GM19099 (cell line): Measurements from ENCODE around the gene OR8K3.

Experiments
- POLR2A ChIP-seq: IDR thresholded peaks from 3 replicates; pipeline ENCODE4 v1.6.1; 2011; ENCODE audit warnings: low read depth; ENCODE audit not compliant: insufficient read length; ENCODE audit errors: extremely low read depth

Gene OR8K3

DNA sequence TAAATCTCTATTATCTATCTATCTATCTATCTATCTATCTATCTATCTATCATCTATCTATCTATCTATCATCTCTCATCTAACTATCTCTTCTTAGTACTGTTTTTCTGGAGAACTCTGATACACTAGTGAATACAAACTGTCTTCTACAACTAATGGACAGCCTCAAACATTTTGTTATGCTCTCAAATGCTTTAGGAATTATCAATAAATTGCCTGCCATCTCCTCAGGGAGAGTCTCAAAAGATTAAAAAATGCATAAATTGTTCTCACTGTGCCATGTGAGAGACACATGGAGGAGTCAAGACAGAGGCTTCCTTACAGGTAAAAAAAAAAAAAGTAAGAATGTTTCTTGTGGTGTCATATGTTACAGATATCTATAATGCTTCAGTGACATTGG, at the start of gene OR8K3:
TSS of gene OR8K3 (plus strand) at position 301 of the 400 bp plus-strand sequence. CDS start 3,163 bp downstream, outside the sequence.
- no peak for TF ChIP-seq POLR2A

DNA sequence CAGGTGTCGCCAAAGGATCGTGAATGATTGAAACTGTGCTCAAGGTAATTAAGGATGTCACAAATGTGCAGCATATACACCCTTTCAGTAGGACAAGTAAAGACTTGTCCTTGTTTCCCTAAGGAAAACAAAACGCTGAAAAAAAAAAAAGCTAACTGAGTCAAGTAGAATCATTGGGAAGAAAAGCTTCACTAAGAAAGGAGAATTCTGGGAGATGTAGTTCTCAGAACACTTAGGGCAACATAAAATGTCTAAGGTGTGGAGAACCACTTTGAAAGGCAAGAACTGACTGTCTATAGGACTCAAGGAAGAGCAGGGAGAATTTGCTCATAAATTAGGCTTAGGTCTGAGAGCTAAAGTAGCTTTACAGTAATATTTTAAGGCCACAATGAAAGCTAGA, 43.9 kb upstream of the OR8K3 start:
- TF ChIP-seq POLR2A: no peak

DNA sequence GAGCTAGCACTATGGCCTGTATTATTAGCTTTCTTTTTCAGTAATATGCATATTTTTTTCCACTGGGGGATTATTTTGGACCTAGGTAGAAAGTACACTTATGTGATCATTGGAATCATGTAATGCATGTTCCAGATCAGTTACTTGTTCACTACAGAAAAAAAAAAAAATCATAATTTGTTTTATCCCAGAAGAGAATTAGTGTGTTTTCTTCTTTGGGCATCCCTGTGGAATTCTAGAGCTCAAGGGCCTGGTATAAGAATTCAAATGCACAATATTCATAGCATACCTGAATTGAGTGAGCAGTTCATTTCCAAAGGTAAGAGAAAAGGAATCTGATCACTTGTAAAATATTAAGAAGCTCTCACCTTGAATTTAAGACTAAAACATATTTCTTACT, 41.1 kb upstream of the OR8K3 start, which contains the start of gene OR5T1:
TSS of gene OR5T1 (plus strand) at position 301 of the 400 bp plus-strand sequence. CDS start 1,485 bp downstream, outside the sequence.
- TF ChIP-seq POLR2A: no peak

- no peak for TF ChIP-seq POLR2A
Observed at GRCh38 chr11:56292154-56292553, 22.8 kb upstream of the OR8K3 start, which contains the start of gene OR8H1. Gene OR8H1, minus strand, starts transcription at chr11:56292254. Its CDS starts 1,192 bp downstream, at chr11:56291062.

DNA sequence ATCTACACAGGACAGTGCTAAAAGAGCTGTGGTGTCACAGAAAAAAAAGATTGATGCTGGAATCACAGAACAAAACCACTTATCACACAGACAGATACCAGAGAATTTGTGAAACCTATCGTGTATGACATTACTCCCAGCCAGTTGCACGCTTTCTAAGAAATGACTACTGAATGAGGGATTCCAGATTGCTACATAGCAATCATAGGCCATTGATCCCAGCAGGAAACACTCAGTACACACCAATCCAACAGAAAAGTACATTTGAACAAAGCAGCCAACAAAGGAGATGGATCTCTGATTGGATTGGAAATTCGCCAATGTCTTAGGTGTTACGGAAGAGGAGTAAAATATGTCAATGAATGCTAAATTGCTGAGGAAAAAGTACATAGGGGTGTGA, 18.0 kb upstream of the OR8K3 start:
- TF ChIP-seq POLR2A: no peak

DNA sequence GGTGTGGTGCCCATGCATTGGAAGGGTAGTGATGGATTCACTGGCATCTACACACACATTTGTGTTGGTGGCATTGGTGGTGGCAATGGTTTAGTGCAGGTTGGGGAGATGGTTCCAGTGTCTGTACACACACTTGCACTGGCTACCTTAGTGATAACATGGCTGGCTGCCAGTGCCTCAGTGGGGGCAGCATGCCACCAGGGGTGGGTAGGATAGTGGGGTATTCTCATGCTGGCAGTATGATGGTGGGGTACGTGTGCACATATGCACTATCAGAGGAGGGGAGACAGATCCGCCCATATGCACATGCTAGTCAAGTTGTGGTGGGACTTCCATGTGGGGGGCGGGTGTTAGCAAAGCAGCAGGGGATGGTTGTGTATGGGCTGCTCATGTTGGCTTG, 7.1 kb upstream of the OR8K3 start:
- no peak for TF ChIP-seq POLR2A

DNA sequence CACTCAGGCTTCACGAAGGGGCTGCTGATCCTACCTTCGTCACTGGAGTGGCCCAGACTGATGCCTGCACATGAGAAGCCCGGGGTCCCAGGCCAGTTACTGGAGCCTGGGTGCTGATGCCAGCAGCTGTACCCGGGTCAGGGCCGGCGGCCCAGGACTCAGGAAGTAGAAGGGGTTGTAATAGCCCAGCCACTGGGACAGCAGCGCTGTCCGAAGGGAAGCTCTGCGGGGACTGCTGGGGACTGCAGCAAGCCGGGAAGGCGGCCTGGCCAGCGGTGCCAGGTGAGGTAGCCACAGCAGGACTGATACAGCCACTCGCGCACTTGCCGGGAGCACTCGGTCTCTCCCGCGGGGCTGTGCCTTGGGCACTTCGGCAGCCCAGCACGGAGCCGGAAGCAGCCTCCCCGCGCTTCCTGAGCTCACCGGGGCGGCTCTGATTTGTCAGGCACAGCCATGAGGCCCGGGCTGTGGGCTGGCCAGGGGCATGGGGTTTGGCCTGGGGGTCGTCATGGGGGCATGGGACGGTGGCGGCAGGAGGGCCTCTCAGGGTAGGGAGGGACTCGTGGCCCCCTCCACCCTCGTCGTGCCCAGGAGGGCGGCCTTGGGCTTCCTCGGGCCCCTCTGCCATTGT, 17.0 kb downstream of the OR8K3 start:
- TF ChIP-seq POLR2A: no peak

DNA sequence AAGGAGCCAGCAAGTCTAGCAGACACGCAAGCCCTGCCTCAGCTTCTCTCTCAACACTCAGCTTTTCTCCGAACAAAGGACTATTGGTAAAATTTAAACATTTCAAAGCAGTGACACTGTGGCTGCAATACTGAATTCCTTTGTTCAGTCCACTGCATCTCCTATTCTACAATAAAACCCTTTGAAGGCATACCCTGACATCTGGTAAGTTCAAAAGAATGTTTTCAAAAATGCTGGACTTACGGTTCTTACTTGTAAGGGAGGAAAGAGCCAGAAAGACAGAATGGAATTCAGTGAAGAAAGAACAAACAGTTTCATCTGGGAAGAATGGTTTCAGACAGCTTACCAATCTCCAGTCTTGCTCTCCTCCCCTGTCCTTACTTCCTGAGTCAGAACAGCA, 18.2 kb downstream of the OR8K3 start:
- no peak for TF ChIP-seq POLR2A

GRCh38 chr11:56340289-56340688, 25.3 kb downstream of the OR8K3 start:
- no peak for TF ChIP-seq POLR2A

DNA sequence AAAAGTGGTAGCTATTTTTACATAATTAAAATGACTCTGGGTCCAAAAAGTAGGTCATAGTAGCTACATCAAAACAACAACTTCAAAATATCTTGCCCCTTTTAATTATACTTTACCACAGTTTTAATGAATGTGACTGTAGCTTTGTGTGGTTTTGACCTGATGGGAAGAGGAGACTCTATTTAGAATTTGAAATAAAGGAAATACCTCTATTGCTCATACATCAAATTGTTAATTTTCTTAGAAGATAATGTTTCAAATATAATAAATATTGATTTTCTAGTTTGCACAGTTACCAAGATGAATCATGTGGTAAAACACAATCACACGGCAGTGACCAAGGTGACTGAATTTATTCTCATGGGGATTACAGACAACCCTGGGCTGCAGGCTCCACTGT, 30.8 kb downstream of the OR8K3 start, which contains the start of gene OR8K1:
TSS of gene OR8K1 (plus strand) at position 301 of the 400 bp plus-strand sequence. CDS start at position 301, 0 bp downstream.
- no peak for TF ChIP-seq POLR2A

- TF ChIP-seq POLR2A: no peak
Observed at GRCh38 chr11:56353991-56354390, 39.0 kb downstream of the OR8K3 start, which contains the start of gene OR8J1. Gene OR8J1, plus strand, starts transcription at chr11:56354291. Its CDS starts 5,956 bp downstream, at chr11:56360247.
